Smooth muscle cell of the brain vasculature (primary cell): ENCODE data around the gene KAZN.

Experiments used
- DNase-seq: peaks from one replicate; pipeline ENCODE4 v3.0.0-alpha.2; 2012; ENCODE audit warnings: low read depth, low spot score

KAZN gene

DNA sequence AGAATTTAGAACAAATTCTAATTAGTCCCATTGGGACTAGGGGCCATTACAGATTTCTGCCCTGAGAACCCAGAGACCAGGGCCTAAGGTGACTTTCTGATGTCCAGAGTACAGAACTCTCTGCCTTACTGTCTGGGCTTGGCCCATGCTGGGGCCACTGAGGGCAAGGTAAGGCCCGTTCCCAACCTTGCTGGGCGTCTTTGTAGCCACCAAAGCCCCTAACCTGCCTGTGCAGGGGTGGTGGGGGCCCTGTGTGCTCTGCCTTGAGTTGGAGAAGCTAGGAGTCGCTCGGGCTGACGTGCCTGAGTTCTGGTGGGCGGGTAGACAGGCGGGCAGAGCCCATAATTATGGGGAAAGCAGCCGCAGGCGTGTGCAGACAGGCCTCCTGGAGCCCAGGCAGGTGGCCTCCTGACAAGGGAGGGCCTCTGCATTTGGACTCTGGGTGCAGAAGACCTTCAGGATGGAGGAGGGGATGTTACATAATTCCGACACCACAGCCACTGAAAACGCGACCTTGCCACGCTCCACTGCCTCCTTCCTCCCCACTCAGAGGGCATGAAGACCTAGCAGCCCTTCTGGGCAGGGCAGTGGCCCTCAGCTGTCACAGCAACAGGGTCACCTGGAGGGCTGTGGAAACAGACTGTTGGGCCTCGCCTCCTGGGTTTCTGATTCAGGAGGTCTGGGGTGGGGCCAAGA, 315.1 kb downstream of the KAZN start:
- no peak for DNase-seq

DNA sequence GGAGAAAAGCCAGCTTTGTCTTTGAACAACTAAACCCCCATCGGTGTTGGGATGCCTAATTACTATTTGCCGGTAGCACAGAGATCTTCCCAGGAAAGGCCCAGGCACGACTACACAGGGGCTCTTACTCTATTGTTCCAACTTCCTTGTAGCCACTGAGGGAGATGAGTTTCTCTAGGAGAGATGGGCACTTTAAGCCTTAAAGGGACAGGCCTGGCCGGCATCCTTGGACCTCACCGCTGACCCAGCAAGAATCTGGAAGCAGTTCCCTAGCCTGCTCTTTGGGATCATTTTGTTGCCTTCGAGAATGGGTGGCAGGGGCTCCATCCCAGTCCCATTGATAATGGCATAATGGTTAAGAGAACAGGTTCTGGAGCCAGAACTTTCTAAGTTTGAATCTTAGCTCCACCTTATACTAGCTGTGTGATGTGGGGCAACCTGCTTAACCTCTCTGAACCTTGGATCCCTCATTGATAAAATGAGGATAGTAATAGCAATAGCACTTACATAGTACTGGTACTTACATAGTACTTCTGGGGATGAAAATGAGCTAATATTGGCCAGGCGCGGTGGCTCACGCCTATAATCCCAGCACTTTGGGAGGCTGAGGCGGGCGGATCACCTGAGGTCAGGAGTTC, 316.0 kb downstream of the KAZN start:
- no peak for DNase-seq

DNA sequence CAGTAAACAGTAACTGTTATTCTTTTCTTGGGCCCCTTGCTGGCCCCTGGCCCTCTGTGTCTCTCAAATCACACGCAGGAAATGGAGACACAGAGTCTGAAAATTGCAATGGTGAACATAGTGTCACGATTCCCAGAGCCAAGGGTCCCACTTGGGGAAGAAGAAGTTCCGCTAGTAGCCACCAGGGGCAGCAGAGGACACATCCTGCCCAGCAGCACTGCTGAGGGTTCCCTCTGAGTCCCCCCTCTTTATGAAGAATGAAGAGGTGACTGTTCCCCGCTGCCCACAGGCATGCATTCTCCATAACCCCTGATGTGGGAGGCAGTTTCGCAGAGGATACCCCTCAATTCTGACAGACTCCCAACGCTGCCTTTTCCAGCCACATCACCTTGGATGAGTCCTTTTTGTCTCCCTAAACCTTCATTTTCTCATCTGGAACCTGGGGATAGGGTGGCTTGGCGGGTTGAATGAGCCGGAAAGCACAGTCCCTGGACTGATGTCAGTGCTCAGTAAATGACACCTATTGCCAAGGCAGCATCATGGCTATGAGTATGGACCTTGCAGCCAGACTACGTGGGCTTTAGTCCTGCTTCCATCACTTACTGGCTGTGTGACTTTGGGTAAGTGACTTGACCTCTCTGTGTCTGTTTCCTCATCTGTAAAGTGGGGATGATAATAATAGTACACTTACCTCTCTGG, 317.0 kb downstream of the KAZN start:
- no peak for DNase-seq

- no peak for DNase-seq
These were observed 320.8 kb downstream of the KAZN start for GRCh38 chr1:14919289-14919688.

- DNase-seq, result no peak
These were observed 321.3 kb downstream of the KAZN start for GRCh38 chr1:14919751-14920150.

GRCh38 chr1:14921057-14921456, 322.6 kb downstream of the KAZN start:
- no peak for DNase-seq

DNA sequence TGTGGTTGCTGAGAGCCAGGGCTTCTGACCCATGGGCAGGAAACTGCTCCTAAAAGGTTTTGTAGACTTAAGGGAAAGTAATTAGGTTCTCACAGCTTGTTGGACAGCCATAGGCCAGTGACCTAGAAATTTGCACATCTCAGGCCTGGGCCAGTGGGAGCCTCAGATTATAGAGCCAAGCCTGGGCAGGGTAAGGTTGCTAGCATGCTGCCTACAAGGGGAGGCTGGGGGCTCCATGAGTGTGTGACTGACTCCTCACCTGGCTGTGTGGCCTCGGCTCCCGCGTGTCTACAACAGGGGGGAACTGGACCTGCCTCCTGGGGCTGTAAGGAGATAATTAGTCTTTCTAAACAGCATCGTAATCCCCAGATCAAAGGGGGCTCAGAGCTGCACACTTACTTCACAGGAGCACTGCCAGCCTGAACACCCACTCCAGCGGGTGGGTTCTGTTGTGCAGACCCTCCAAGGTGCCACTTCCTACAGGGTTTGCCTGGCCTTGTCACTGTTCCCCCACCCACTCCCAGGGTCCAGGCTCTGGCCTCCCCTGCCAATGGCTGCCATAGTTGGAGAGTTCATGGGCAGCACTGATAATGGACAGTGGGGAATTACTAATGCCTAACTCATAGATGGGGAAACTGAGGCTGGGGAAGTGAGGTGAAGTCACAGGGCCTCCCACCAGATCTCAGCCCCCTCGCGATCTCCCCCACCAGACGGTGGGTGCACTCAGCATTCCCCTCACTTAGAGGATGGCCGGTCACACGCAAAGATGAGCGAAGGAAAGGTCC, 324.6 kb downstream of the KAZN start:
- no peak for DNase-seq

DNA sequence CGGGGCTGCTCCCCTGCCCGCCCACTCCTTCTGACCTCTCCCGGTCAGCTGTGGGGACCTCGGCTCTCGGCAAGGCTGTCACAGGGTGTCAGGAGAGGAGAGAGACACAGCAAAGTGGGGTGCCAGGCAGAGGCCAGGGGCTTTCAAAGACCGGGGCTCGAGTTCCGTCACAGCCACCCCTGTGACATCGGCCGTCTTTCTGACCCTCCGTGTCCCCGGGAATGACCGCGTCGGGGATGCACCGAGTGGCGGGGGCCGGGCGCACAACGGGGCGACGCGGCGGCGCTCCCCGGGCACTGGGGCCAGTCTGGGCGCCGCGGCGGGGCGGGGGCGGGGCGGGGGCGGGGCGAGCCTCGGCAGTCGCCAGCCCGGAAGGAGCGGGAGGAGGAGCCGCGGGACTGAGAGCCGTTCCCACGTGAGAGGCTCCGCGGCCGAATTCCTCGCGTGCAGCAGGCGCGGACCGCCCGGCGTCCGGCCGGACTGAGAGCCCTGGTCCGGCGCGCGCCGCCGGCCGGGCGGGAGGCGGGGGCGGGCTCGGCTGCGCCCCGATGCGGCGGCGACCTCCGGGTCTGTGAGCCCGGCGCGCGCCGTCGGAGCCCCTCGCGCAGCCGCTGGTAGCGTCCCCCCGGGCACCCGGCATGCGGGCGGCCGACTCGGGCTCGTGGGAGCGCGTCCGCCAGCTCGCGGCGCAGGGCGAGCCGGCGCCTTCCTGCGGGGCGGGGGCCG, 325.4 kb downstream of the KAZN start:
- DNase-seq, result no peak

- DNase-seq, result no peak
These were observed 326.2 kb downstream of the KAZN start for GRCh38 chr1:14924455-14925331.

GRCh38 chr1:14925336-14926136, 327.1 kb downstream of the KAZN start:
- DNase-seq, result no peak

GRCh38 chr1:14926229-14926628, 327.7 kb downstream of the KAZN start:
- DNase-seq, result no peak

GRCh38 chr1:14926818-14927575, 328.5 kb downstream of the KAZN start:
- DNase-seq, result no peak

GRCh38 chr1:14928412-14928811, 329.9 kb downstream of the KAZN start:
- DNase-seq, result no peak

GRCh38 chr1:14928886-14929546, 330.5 kb downstream of the KAZN start:
- no peak for DNase-seq

DNA sequence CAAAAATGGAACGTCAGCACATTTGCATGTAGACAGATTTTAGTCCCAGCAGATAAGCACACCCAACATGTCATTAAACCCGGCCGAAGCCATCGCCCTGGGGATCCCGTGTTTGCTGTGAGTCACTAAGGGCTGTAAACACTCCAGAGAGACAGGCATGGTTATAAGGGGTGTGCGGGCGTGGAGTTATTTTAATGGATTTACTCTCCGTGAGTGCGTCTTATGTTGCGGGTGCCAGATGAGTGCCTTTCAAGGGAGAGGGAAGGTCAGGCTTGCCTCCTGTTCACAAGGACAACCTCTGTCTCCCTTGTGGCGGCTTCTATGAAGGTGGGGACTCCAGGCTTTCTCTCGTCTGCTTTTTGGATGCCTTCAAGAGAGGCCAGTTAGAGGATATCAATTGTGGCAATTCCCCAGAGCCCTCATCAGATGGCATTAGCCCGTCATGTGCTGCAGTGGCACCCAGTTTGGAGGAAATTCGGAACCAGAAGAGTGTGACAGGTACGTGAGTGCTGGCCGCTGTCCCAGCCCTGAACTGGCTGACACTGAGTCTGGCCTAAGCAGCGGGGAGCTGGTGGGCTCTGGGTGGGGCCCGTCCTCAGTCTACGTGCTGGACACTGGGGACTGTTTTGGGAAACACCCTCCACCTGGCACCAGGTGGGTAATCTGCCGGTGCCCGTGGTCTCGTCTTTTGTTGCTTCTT, 331.2 kb downstream of the KAZN start:
- DNase-seq, result no peak

DNA sequence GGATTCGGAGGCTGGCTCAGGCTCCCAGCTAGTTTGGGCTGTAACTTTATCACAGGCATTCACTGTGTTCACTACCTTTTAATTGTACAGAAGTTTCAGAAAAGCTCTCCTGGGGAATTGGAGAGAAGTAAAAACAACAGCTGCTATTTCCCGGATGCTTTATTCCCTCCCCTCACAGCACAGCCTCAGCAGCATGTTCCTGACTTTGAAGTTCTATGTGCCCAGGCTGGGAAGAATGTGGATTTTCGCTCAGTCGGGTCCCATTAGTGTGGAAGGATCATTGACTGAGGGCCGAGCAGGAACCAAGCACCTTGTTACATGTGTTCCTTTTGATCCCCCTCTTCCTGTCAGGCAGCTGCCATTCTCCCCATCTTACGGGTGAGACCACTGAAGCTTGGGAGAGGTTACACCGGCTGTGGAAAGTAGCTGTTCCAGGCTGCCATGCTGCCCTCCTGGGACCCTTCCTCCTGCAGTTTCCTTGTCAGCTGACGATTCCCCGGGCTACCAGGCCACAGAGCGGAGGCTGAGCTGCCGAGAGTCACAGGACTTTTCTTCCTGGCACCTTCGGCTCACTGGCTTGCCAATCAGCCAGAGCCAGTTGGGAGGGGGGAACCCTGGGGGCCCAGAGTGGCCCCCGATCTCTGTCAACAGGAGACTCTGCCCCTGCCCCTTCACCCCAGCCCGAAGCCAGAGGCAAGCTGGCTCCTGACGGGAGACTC, 331.9 kb downstream of the KAZN start:
- no peak for DNase-seq

DNA sequence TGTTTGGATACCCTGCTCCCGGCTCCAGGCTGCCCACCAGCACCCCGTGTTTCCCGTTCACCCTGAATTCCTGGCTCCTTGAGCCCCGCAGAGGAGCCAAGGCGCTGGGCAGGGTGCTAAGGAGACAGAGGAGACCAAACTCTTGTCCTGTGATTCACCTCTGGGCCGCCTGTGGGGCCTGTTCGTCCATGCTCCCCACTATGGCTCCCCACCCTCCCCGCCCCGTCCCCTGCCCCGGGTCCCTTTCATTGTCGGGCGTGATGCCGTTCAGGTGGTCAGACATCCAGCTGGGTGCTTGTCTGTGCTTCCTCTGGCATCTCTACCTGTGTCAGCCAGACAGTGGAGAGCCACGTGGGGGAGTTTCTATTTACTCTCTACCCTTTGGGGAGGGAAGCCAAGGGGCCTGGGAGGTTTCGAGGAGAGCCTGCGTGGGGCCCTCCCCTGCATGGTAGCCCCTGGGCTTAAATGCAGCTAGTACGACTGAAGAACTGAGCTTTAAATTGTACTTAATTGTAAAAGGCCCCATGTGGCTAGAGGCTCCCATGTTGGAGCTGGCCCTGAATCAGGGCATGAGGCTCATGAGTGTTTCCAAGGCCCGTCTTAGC, 333.7 kb downstream of the KAZN start:
- DNase-seq, result no peak
